ENCODE measurements around the gene ZIC2. TPM values are rescaled to one million over a fixed set of nuclear protein-coding genes. Genes with fewer than 3 reads are reported as not detected.

ZIC2 gene
- total and polyA plus RNA-seq, 2 donors (not counting 1 experiment from before 2014, with no cell fraction given): not detected

GRCh38 chr13:99995589-99996380, 14.2 kb downstream of the ZIC2 start:
- no peak overlapping the region for H3K27ac ChIP-seq (ENCODE audit: insufficient read depth, low read length)
- H2AFZ ChIP-seq (ENCODE audit: low read length): no peak overlapping the region
- no peak overlapping the region for H3K4me2 ChIP-seq (ENCODE audit: extremely low read depth, insufficient read depth, low read length)
- TF ChIP-seq CTCF (conservative IDR thresholded peaks at IDR 0.05 in 1 of 2, IDR thresholded peaks at IDR 0.05 in 1 of 2; ENCODE audit: low read depth in 1 of 2, low read length in 2 of 2) (no peak), EZH2 (IDR thresholded peaks at IDR 0.05; ENCODE audit: low read length, missing control alignments) (peak; percentile 64)
- H3K36me3 ChIP-seq (ENCODE audit: control insufficient read depth, insufficient read depth, low read length): no peaks in the 10 kb centered on the region
- no peaks in the 10 kb centered on the region for H3K4me1 ChIP-seq (ENCODE audit: control insufficient read depth, extremely low read depth, insufficient read depth, low read length)
- H3K4me3 ChIP-seq (replicated peaks in 1 of 4; ENCODE audit: control extremely low read depth in 1 of 4, insufficient read depth in 1 of 4, low read depth in 3 of 4, low read length in 4 of 4): no peak overlapping the region
- no peaks in the 10 kb centered on the region for H3K79me2 ChIP-seq (ENCODE audit: control insufficient read depth, insufficient read depth, low read length)
- H4K20me1 ChIP-seq (ENCODE audit: control insufficient read depth, extremely low read depth, insufficient read depth, low read length): peaks cover 2% of the 10 kb centered on the region
- H3K9ac ChIP-seq (ENCODE audit: insufficient read depth, low read length): no peak overlapping the region
- peaks cover 63% of the 10 kb centered on the region for H3K27me3 ChIP-seq (ENCODE audit: control insufficient read depth, insufficient read depth, low read length)
- no peaks in the 10 kb centered on the region for H3K9me3 ChIP-seq (ENCODE audit: control insufficient read depth, insufficient read depth, low read depth, low read length)
- peak in 1 of 2 donors; percentile 52 for DNase-seq (ENCODE audit: low read depth in 2 of 2)

- no peak overlapping the region for H3K9ac ChIP-seq (ENCODE audit: insufficient read depth, low read length)
Observed at GRCh38 chr13:99996381-99996973, 14.9 kb downstream of the ZIC2 start.

More at GRCh38 chr13:99996381-99996973, 14.9 kb downstream of the ZIC2 start:
- no peaks in the 10 kb centered on the region for H3K36me3 ChIP-seq (ENCODE audit: control insufficient read depth, insufficient read depth, low read length)
- H3K79me2 ChIP-seq (ENCODE audit: control insufficient read depth, insufficient read depth, low read length): no peaks in the 10 kb centered on the region
- DNase-seq (ENCODE audit: low read depth in 2 of 2): no peak
- H3K4me3 ChIP-seq (replicated peaks in 1 of 4; ENCODE audit: control extremely low read depth in 1 of 4, insufficient read depth in 1 of 4, low read depth in 3 of 4, low read length in 4 of 4): no peak overlapping the region
- peaks cover 2% of the 10 kb centered on the region for H4K20me1 ChIP-seq (ENCODE audit: control insufficient read depth, extremely low read depth, insufficient read depth, low read length)
- peaks cover 56% of the 10 kb centered on the region for H3K27me3 ChIP-seq (ENCODE audit: control insufficient read depth, insufficient read depth, low read length)
- no peak overlapping the region for H2AFZ ChIP-seq (ENCODE audit: low read length)
- no peaks in the 10 kb centered on the region for H3K9me3 ChIP-seq (ENCODE audit: control insufficient read depth, insufficient read depth, low read depth, low read length)
- no peak overlapping the region for H3K27ac ChIP-seq (ENCODE audit: insufficient read depth, low read length)
- H3K4me1 ChIP-seq (ENCODE audit: control insufficient read depth, extremely low read depth, insufficient read depth, low read length): no peaks in the 10 kb centered on the region
- TF ChIP-seq CTCF (conservative IDR thresholded peaks at IDR 0.05 in 1 of 2, IDR thresholded peaks at IDR 0.05 in 1 of 2; ENCODE audit: low read depth in 1 of 2, low read length in 2 of 2) (no peak), EZH2 (IDR thresholded peaks at IDR 0.05; ENCODE audit: low read length, missing control alignments) (no peak)
- H3K4me2 ChIP-seq (ENCODE audit: extremely low read depth, insufficient read depth, low read length): no peak overlapping the region

All from fibroblast of lung (primary cell).